Stimulated activated naive CD8-positive, alpha-beta T cell treated with anti-CD3 and anti-CD28 coated beads, Interleukin-15, amount 100 ng/mL, for 72 hours (primary cell): ENCODE measurements around the gene MGST2.
"Not testable (repeated sequence)": the region's sequence is repeated elsewhere in the genome, so short reads cannot be mapped to it uniquely, and the experiment has no call there.

ENCODE experiments used
- ATAC-seq: fragments of 150-1000 bp; cut with Tn5 transposase; 2 replicates; pipeline ENCODE4 v1.10.0; 2021; ENCODE audit warnings: mild to moderate bottlenecking, moderate library complexity
- DNase-seq, 2 donors: peaks; one replicate each; pipeline ENCODE4 v3.0.0; 2021 to 2022
- H3K27ac Mint-ChIP-seq, 2 donors: one replicate each; pipeline ENCODE4 v1.8.0; 2022; ENCODE audit warnings: mild to moderate bottlenecking in 2 of 2, mixed read lengths in 2 of 2, moderate library complexity in 2 of 2
- H3K27me3 Mint-ChIP-seq: one replicate; pipeline ENCODE4 v1.8.0; 2022; ENCODE audit warnings: mixed read lengths
- H3K4me1 Mint-ChIP-seq: one replicate; pipeline ENCODE4 v1.8.0; 2022; ENCODE audit warnings: mild to moderate bottlenecking, mixed read lengths
- H3K4me3 Mint-ChIP-seq, 2 donors: one replicate each; pipeline ENCODE4 v1.8.0; 2022; ENCODE audit warnings: mild to moderate bottlenecking in 2 of 2, mixed read lengths in 2 of 2, moderate library complexity in 1 of 2
- H3K9me3 Mint-ChIP-seq, 2 donors: one replicate each; pipeline ENCODE4 v1.8.0; 2022; ENCODE audit warnings: mixed read lengths in 2 of 2

MGST2 gene

GRCh38 chr4:139698167-139698925 is 32.7 kb downstream of the MGST2 start:
- DNase-seq, H3K9me3 Mint-ChIP-seq, H3K4me3 Mint-ChIP-seq, H3K27me3 Mint-ChIP-seq, ATAC-seq, H3K4me1 Mint-ChIP-seq: not testable (repeated sequence)
- peak overlapping the region in 1 of 2 donors; percentile 77 for H3K27ac Mint-ChIP-seq

GRCh38 chr4:139700568-139700967 is 34.9 kb downstream of the MGST2 start:
- ATAC-seq (no peak), DNase-seq (no peak)
- Mint-ChIP-seq H3K4me3 (no peak overlapping the region), H3K9me3 (peaks cover 0 to 5% of the 10 kb centered on the region in 2 donors), H3K27ac (no peak overlapping the region), H3K4me1 (no peaks in the 10 kb centered on the region), H3K27me3 (no peaks in the 10 kb centered on the region)

- DNase-seq (no peak), ATAC-seq (no peak)
- Mint-ChIP-seq H3K4me1 (no peaks in the 10 kb centered on the region), H3K27ac (peak overlapping the region in 1 of 2 donors; percentile 43), H3K4me3 (no peak overlapping the region), H3K9me3 (no peaks in the 10 kb centered on the region), H3K27me3 (no peaks in the 10 kb centered on the region)
These were observed 39.4 kb downstream of the MGST2 start for GRCh38 chr4:139704915-139705485.

GRCh38 chr4:139709660-139710059 is 44.0 kb downstream of the MGST2 start:
- Mint-ChIP-seq H3K27me3 (no peaks in the 10 kb centered on the region), H3K4me3 (no peak overlapping the region), H3K4me1 (no peaks in the 10 kb centered on the region), H3K9me3 (no peaks in the 10 kb centered on the region), H3K27ac (no peak overlapping the region)
- no peak for DNase-seq
- ATAC-seq = no peak

- Mint-ChIP-seq H3K27ac (no peak overlapping the region), H3K4me3 (no peak overlapping the region), H3K9me3 (no peaks in the 10 kb centered on the region), H3K4me1 (no peaks in the 10 kb centered on the region), H3K27me3 (no peaks in the 10 kb centered on the region)
- DNase-seq = no peak
- ATAC-seq = no peak
These were observed 44.5 kb downstream of the MGST2 start for GRCh38 chr4:139710073-139710472.

- no peak for DNase-seq
- ATAC-seq = no peak
- H3K4me1 Mint-ChIP-seq = no peaks in the 10 kb centered on the region
- no peak overlapping the region for H3K27ac Mint-ChIP-seq
- H3K4me3 Mint-ChIP-seq = no peak overlapping the region
- H3K27me3 Mint-ChIP-seq = no peaks in the 10 kb centered on the region
- no peaks in the 10 kb centered on the region for H3K9me3 Mint-ChIP-seq
These were observed 45.8 kb downstream of the MGST2 start for GRCh38 chr4:139711461-139711860.

GRCh38 chr4:139712882-139713281 is 47.3 kb downstream of the MGST2 start:
- no peaks in the 10 kb centered on the region for H3K9me3 Mint-ChIP-seq
- H3K27ac Mint-ChIP-seq = no peak overlapping the region
- no peaks in the 10 kb centered on the region for H3K27me3 Mint-ChIP-seq
- no peak overlapping the region for H3K4me3 Mint-ChIP-seq
- no peaks in the 10 kb centered on the region for H3K4me1 Mint-ChIP-seq
- DNase-seq = no peak
- ATAC-seq = no peak

GRCh38 chr4:139715746-139716391 is 50.2 kb downstream of the MGST2 start:
- H3K27ac Mint-ChIP-seq = peak overlapping the region in 1 of 2 donors; percentile 69
- no peak for DNase-seq
- H3K4me3 Mint-ChIP-seq = no peak overlapping the region
- no peaks in the 10 kb centered on the region for H3K4me1 Mint-ChIP-seq
- no peaks in the 10 kb centered on the region for H3K9me3 Mint-ChIP-seq
- no peaks in the 10 kb centered on the region for H3K27me3 Mint-ChIP-seq
- no peak for ATAC-seq

- Mint-ChIP-seq H3K4me3 (no peak overlapping the region), H3K4me1 (no peaks in the 10 kb centered on the region), H3K27me3 (no peaks in the 10 kb centered on the region), H3K27ac (no peak overlapping the region), H3K9me3 (no peaks in the 10 kb centered on the region)
- DNase-seq (no peak), ATAC-seq (no peak)
These were observed 52.7 kb downstream of the MGST2 start for GRCh38 chr4:139718358-139718757.

- H3K4me3 Mint-ChIP-seq = no peak overlapping the region
- no peaks in the 10 kb centered on the region for H3K9me3 Mint-ChIP-seq
- ATAC-seq = no peak
- no peaks in the 10 kb centered on the region for H3K27me3 Mint-ChIP-seq
- H3K4me1 Mint-ChIP-seq = no peaks in the 10 kb centered on the region
- H3K27ac Mint-ChIP-seq = no peak overlapping the region
- no peak for DNase-seq
These were observed 53.2 kb downstream of the MGST2 start for GRCh38 chr4:139718833-139719232.

- Mint-ChIP-seq H3K27ac (no peak overlapping the region), H3K4me1 (no peaks in the 10 kb centered on the region), H3K27me3 (no peaks in the 10 kb centered on the region), H3K4me3 (no peak overlapping the region), H3K9me3 (no peaks in the 10 kb centered on the region)
- no peak for DNase-seq
- no peak for ATAC-seq
These were observed 53.9 kb downstream of the MGST2 start for GRCh38 chr4:139719381-139720101.

GRCh38 chr4:139720806-139721205 is 55.2 kb downstream of the MGST2 start:
- no peaks in the 10 kb centered on the region for H3K9me3 Mint-ChIP-seq
- no peak overlapping the region for H3K27ac Mint-ChIP-seq
- DNase-seq (no peak), ATAC-seq (no peak)
- H3K4me3 Mint-ChIP-seq = no peak overlapping the region
- H3K4me1 Mint-ChIP-seq = no peaks in the 10 kb centered on the region
- no peaks in the 10 kb centered on the region for H3K27me3 Mint-ChIP-seq

GRCh38 chr4:139721789-139722188 is 56.2 kb downstream of the MGST2 start:
- Mint-ChIP-seq H3K4me1 (no peaks in the 10 kb centered on the region), H3K27me3 (no peaks in the 10 kb centered on the region), H3K9me3 (no peaks in the 10 kb centered on the region), H3K4me3 (no peak overlapping the region), H3K27ac (no peak overlapping the region)
- DNase-seq = no peak
- ATAC-seq = no peak

- Mint-ChIP-seq H3K27me3 (no peaks in the 10 kb centered on the region), H3K4me1 (no peaks in the 10 kb centered on the region), H3K4me3 (no peak overlapping the region), H3K27ac (no peak overlapping the region), H3K9me3 (no peaks in the 10 kb centered on the region)
- no peak for DNase-seq
- no peak for ATAC-seq
These were observed 59.6 kb downstream of the MGST2 start for GRCh38 chr4:139725236-139725635.

- H3K9me3 Mint-ChIP-seq = no peaks in the 10 kb centered on the region
- no peaks in the 10 kb centered on the region for H3K27me3 Mint-ChIP-seq
- H3K4me3 Mint-ChIP-seq = no peak overlapping the region
- no peak overlapping the region for H3K27ac Mint-ChIP-seq
- no peak for DNase-seq
- no peaks in the 10 kb centered on the region for H3K4me1 Mint-ChIP-seq
- ATAC-seq = no peak
These were observed 61.0 kb downstream of the MGST2 start for GRCh38 chr4:139726615-139727014.

GRCh38 chr4:139728146-139728545 is 62.5 kb downstream of the MGST2 start:
- no peaks in the 10 kb centered on the region for H3K9me3 Mint-ChIP-seq
- no peak for ATAC-seq
- no peak overlapping the region for H3K4me3 Mint-ChIP-seq
- no peaks in the 10 kb centered on the region for H3K4me1 Mint-ChIP-seq
- H3K27ac Mint-ChIP-seq = no peak overlapping the region
- no peak for DNase-seq
- H3K27me3 Mint-ChIP-seq = no peaks in the 10 kb centered on the region
